Inferior parietal cortex (tissue), 1 donor: ENCODE measurements around the gene ZNF521.
A peak's percentile ranks its signal among the peaks of the same experiment; 100 is the strongest.

Source experiments
- DNase-seq: peaks from one replicate; pipeline ENCODE4 v3.0.0-alpha.2; 2016; ENCODE audit errors: extremely low spot score

ZNF521 gene

GRCh38 chr18:25250474-25250851 is 101.5 kb downstream of the ZNF521 start:
- no peak for DNase-seq

GRCh38 chr18:25248755-25249154 is 103.2 kb downstream of the ZNF521 start:
- DNase-seq: no peak

- DNase-seq: no peak
Measured at GRCh38 chr18:25247725-25248124, 104.2 kb downstream of the ZNF521 start.

GRCh38 chr18:25244924-25245698 is 106.9 kb downstream of the ZNF521 start:
- DNase-seq: no peak

GRCh38 chr18:25244170-25244569 is 107.8 kb downstream of the ZNF521 start:
- DNase-seq: no peak

GRCh38 chr18:25243754-25244153 is 108.2 kb downstream of the ZNF521 start:
- no peak for DNase-seq

GRCh38 chr18:25243257-25243656 is 108.7 kb downstream of the ZNF521 start:
- DNase-seq: no peak

GRCh38 chr18:25240420-25240770 is 111.6 kb downstream of the ZNF521 start:
- DNase-seq: no peak

GRCh38 chr18:25239581-25240419 is 112.2 kb downstream of the ZNF521 start:
- DNase-seq: no peak

GRCh38 chr18:25239151-25239550 is 112.8 kb downstream of the ZNF521 start:
- DNase-seq: no peak

GRCh38 chr18:25237571-25238267 is 114.2 kb downstream of the ZNF521 start:
- DNase-seq: no peak

- DNase-seq: no peak
Measured at GRCh38 chr18:25236736-25237135, 115.2 kb downstream of the ZNF521 start.

GRCh38 chr18:25235401-25236042 is 116.4 kb downstream of the ZNF521 start:
- DNase-seq: no peak

GRCh38 chr18:25234740-25235345 is 117.1 kb downstream of the ZNF521 start:
- no peak for DNase-seq

GRCh38 chr18:25234322-25234639 is 117.7 kb downstream of the ZNF521 start:
- DNase-seq: no peak

- DNase-seq: no peak
Measured at GRCh38 chr18:25233528-25234321, 118.2 kb downstream of the ZNF521 start.

GRCh38 chr18:25231327-25231691 is 120.7 kb downstream of the ZNF521 start:
- no peak for DNase-seq

- DNase-seq: peak; percentile 77
Measured at GRCh38 chr18:25230658-25231326, 121.2 kb downstream of the ZNF521 start.

- DNase-seq: no peak
Measured at GRCh38 chr18:25229920-25230319, 122.0 kb downstream of the ZNF521 start.

- DNase-seq: peak; percentile 19
Measured at GRCh38 chr18:25229081-25229480, 122.9 kb downstream of the ZNF521 start.
